ENCODE results near the gene NEK2. TPM values are rescaled to one million over a fixed set of nuclear protein-coding genes. Genes with fewer than 3 reads are reported as not detected.
"Not testable (repeated sequence)": the region's sequence is repeated elsewhere in the genome, so short reads cannot be mapped to it uniquely, and the experiment has no call there.

The NEK2 gene
- 10 to 100 TPM in 2 of 4 donors, 1 to 10 TPM in 2; 1.8 to 20.4 (median 8.6) TPM for polyA plus RNA-seq
- long read RNA-seq, donor 1 = 0 reads
- long read RNA-seq, donor 2 = 0 reads
- long read RNA-seq, donor 3 = 0 reads
- long read RNA-seq, donor 4 = 0 reads
- long read RNA-seq, donor 5, partial matches to known transcripts = 0 of 1 reads
- long read RNA-seq, donor 5, other reads (novel, unspliced or antisense) = 0 of 1 reads
- long read RNA-seq, donor 6, partial matches to known transcripts = 0 of 2 reads
- long read RNA-seq, donor 6, other reads (novel, unspliced or antisense) = 0 of 2 reads
- long read RNA-seq, donor 7 = 0 reads
- long read RNA-seq, donor 8 = 0 reads
- long read RNA-seq, donor 9 = 0 reads
- long read RNA-seq, donor 10 = 0 reads

DNA sequence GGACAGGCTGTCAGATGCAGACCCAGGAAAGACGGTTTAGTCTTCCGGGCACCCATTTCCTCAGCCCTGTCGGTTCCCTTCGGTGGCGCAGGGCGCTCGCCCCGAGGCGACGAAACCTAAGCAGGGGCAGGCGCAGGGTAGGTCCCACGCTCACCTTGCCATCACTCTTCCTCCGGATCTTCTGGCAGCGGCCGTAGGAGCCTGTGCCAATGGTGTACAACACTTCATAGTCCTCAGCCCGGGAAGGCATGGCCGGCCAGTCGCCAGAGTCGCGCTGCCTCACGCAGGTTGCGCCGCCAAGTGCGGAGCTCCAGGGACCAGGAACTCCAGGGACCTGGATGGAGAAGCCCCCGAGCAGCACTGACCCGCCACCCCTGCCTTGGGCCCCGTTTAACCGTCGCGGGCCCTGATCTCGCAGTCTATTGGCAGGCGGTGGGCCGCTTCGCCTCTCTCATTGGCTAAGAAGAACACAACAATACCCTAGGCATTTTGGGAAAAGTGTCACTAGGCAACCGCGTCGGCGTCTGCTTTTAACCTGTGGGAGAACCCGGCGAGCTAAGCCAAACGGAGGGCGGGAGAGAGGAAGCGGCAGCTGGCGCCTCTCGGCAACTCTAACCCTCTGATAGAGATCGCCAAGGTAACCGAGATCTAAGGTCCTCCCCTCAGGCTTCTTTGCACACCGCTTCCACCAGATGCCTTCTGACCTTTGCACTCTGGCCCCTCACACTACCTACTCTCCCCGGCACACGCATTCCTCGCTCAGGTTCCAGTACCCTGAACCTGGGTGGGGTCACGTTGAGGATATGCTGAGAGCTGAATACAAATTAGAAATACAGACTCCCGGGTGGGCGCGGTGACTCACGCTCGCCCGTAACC is at the start of gene NEK2:
NEK2 (minus strand) TSS at position 392 of the 876 bp plus-strand sequence; CDS start at position 250, 142 bp downstream.
- Histone ChIP-seq H3K4me1 (ENCODE audit: control insufficient read depth in 3 of 3, insufficient read depth in 2 of 3, low read depth in 1 of 3, low read length in 2 of 3) (peaks cover 0 to 8% (median 0%) of the 10 kb centered on the region in 3 donors), H3K9me3 (ENCODE audit: control insufficient read depth in 2 of 2, insufficient read depth in 1 of 2, low read depth in 1 of 2, low read length in 1 of 2) (no peaks in the 10 kb centered on the region), H3K36me3 (ENCODE audit: control insufficient read depth in 3 of 3, insufficient read depth in 2 of 3, low read depth in 1 of 3, low read length in 3 of 3) (no peaks in the 10 kb centered on the region), H3K27me3 (ENCODE audit: control insufficient read depth in 3 of 3, insufficient read depth in 3 of 3, low read length in 3 of 3) (no peaks in the 10 kb centered on the region), H3K27ac (ENCODE audit: low read depth in 1 of 3, low read length in 2 of 3) (peak within 1 kb of the TSS in 2 of 3 donors; percentile 37 to 47), H3K4me3 (ENCODE audit: low read depth in 1 of 3, low read length in 3 of 3) (peak within 1 kb of the TSS; percentile 29 to 63 (median 55))
- WGBS, 3 donors = 0 to 1% (median 1%) methylated on average over 56 to 58 of the region's 58 CpGs
- DNase-seq = peak; percentile 97 to 99
- FAIRE-seq = no peak

DNA sequence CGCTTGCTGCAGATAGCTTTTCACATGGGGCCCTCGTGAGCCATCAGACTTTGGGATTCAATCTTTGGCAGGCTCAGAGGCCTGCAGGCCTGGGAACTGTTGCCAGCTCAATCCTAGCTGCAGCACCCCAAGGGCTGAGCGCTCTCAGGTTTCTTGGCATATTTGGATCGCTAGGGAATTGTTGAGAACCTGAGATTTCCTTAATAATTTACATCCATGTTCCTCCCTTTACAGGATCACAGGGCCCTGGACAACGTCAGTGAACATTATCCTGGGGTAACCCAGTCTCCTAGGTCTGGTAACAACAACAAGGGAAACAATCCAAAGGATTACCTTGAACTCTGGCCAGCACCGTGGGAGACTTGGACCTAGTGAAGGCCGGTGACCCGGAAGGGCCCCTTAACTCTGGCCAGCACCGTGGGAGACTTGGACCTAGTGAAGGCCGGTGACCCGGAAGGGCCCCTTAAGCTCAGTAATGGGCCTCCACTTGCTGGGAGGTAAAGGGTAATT is 49.3 kb upstream of the NEK2 start:
- no peaks in the 10 kb centered on the region for H3K4me1 ChIP-seq (ENCODE audit: control insufficient read depth in 3 of 3, insufficient read depth in 2 of 3, low read depth in 1 of 3, low read length in 2 of 3)
- H3K27me3 ChIP-seq (ENCODE audit: control insufficient read depth in 3 of 3, insufficient read depth in 3 of 3, low read length in 3 of 3) = no peaks in the 10 kb centered on the region
- no peak overlapping the region for H3K27ac ChIP-seq (ENCODE audit: low read depth in 1 of 3, low read length in 2 of 3)
- no peaks in the 10 kb centered on the region for H3K9me3 ChIP-seq (ENCODE audit: control insufficient read depth in 2 of 2, insufficient read depth in 1 of 2, low read depth in 1 of 2, low read length in 1 of 2)
- H3K4me3 ChIP-seq (ENCODE audit: low read depth in 1 of 3, low read length in 3 of 3) = no peak overlapping the region
- FAIRE-seq (no peak), DNase-seq (no peak)
- H3K36me3 ChIP-seq (ENCODE audit: control insufficient read depth in 3 of 3, insufficient read depth in 2 of 3, low read depth in 1 of 3, low read length in 3 of 3) = no peaks in the 10 kb centered on the region
- 65 to 80% (median 70%) methylated on average over 11 of the region's 11 CpGs for WGBS, 3 donors

DNA sequence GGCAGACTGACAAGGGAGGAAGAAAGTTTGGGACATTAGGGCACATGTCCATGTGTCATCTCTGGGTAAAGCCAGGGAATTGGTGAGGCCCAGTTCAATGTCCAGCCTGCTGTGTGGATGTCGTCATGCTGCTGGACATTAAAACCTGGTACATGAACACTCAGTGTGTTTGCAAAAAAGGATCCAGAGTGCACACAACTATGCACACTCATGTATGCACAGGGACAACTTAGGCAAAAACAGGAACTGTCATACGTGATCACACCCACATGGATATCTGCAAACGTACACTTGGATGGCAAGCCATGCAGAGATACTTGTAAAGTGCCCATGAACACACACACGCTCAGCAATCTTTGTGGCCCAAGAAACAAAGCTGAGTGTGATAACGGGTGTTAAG is 47.9 kb upstream of the NEK2 start:
- Histone ChIP-seq H3K9me3 (ENCODE audit: control insufficient read depth in 2 of 2, insufficient read depth in 1 of 2, low read depth in 1 of 2, low read length in 1 of 2) (no peaks in the 10 kb centered on the region), H3K27me3 (ENCODE audit: control insufficient read depth in 3 of 3, insufficient read depth in 3 of 3, low read length in 3 of 3) (no peaks in the 10 kb centered on the region), H3K4me3 (ENCODE audit: low read depth in 1 of 3, low read length in 3 of 3) (no peak overlapping the region), H3K36me3 (ENCODE audit: control insufficient read depth in 3 of 3, insufficient read depth in 2 of 3, low read depth in 1 of 3, low read length in 3 of 3) (no peaks in the 10 kb centered on the region), H3K4me1 (ENCODE audit: control insufficient read depth in 3 of 3, insufficient read depth in 2 of 3, low read depth in 1 of 3, low read length in 2 of 3) (no peaks in the 10 kb centered on the region), H3K27ac (ENCODE audit: low read depth in 1 of 3, low read length in 2 of 3) (no peak overlapping the region)
- WGBS, 3 donors = 86 to 87% (median 87%) methylated on average over 5 of the region's 5 CpGs
- FAIRE-seq (no peak), DNase-seq (no peak)

DNA sequence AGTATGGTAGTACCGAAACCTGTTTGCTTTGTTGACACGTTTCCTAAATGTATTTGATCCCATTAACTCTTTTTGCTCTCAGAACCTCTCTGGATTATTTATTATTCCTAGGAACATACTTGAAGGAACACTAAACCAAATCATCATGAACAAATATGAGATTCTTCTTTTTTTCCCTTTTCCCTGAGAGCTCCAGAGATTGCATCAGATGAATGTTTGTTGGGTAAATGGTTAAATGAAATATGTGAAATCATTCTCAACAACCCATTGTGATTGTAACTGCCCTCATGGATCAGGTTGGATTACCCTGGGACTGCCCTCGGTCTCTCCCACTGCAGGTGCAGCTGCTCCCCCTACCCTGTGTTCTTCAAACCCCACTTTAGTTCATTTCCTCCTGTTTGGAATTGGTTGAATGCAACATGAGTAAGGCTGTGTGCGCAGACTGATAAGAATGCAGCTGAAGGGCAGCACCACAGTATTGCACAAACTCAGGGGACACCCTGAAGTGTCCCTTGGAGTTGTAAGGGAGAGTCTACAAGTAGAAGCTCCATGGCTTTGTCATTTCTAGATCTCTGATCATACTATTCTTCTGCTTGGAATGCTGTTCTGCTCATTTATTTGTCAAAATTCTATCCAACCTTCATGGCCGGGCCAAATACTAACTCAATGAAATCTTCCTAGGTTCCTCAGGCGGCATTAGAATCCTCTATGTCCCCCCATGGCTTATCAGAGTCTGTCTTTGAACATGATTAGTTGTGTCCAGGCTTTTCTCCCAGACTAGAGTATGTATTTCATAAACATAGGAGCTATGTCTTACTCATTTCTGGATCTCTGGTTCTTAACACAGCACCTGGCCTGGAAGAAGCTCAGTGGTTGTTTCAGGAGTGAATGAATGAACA is 47.1 kb upstream of the NEK2 start:
- no peaks in the 10 kb centered on the region for H3K9me3 ChIP-seq (ENCODE audit: control insufficient read depth in 2 of 2, insufficient read depth in 1 of 2, low read depth in 1 of 2, low read length in 1 of 2)
- H3K27me3 ChIP-seq (ENCODE audit: control insufficient read depth in 3 of 3, insufficient read depth in 3 of 3, low read length in 3 of 3) = no peaks in the 10 kb centered on the region
- H3K4me3 ChIP-seq (ENCODE audit: low read depth in 1 of 3, low read length in 3 of 3) = no peak overlapping the region
- H3K4me1 ChIP-seq (ENCODE audit: control insufficient read depth in 3 of 3, insufficient read depth in 2 of 3, low read depth in 1 of 3, low read length in 2 of 3) = no peaks in the 10 kb centered on the region
- H3K27ac ChIP-seq (ENCODE audit: low read depth in 1 of 3, low read length in 2 of 3) = no peak overlapping the region
- DNase-seq (peak in 1 of 2 donors; percentile 24), FAIRE-seq (no peak)
- H3K36me3 ChIP-seq (ENCODE audit: control insufficient read depth in 3 of 3, insufficient read depth in 2 of 3, low read depth in 1 of 3, low read length in 3 of 3) = no peaks in the 10 kb centered on the region
- 87 to 90% (median 89%) methylated on average over 6 of the region's 6 CpGs for WGBS, 3 donors

DNA sequence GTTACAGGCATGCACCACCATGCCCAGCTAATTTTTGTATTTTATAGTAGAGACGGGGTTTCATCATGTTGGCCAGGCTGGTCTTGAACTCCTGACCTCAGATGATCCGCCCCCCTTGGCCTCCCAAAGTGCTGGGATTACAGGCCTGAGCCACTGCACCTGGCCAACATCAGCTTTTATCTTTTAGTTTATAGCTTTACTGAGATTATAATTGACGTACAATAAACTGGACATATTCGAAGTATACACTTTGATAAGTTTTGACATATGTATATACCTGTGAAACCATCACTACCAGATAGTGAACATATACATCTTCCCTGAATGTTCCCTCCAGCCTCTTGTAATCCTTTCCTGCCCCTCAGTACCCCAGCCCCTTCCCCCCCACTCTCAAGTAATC is 41.1 kb upstream of the NEK2 start:
- H3K4me1 ChIP-seq (ENCODE audit: control insufficient read depth in 3 of 3, insufficient read depth in 2 of 3, low read depth in 1 of 3, low read length in 2 of 3); DNase-seq; H3K27me3 ChIP-seq (ENCODE audit: control insufficient read depth in 3 of 3, insufficient read depth in 3 of 3, low read length in 3 of 3); FAIRE-seq; H3K4me3 ChIP-seq (ENCODE audit: low read depth in 1 of 3, low read length in 3 of 3); H3K36me3 ChIP-seq (ENCODE audit: control insufficient read depth in 3 of 3, insufficient read depth in 2 of 3, low read depth in 1 of 3, low read length in 3 of 3); H3K9me3 ChIP-seq (ENCODE audit: control insufficient read depth in 2 of 2, insufficient read depth in 1 of 2, low read depth in 1 of 2, low read length in 1 of 2); H3K27ac ChIP-seq (ENCODE audit: low read depth in 1 of 3, low read length in 2 of 3): not testable (repeated sequence)
- 15 to 63% (median 45%) methylated on average over 4 of the region's 4 CpGs for WGBS, 3 donors

DNA sequence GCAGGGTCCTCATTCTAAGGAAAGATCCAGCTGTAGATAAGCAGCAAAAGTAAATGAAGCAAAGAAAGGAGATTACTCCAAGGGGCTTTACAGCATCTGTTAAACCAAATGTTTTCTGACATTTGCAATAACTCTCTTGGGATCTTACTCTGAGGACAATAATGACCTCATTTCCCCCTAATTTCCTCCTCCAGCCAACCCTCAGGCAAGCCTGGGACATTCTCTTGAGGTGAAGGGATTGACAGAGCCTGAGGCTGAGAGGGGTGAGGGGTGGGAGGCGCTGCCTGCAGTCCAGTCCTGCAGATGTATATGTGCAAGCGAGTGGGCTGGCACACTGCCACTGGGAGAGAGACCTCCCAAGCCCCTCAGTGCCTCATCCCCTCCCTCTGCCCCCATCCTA is 40.5 kb upstream of the NEK2 start:
- WGBS, 3 donors = 58 to 86% (median 84%) methylated on average over 2 of the region's 2 CpGs
- FAIRE-seq (no peak), DNase-seq (no peak)
- no peak overlapping the region for H3K4me3 ChIP-seq (ENCODE audit: low read depth in 1 of 3, low read length in 3 of 3)
- H3K27ac ChIP-seq (ENCODE audit: low read depth in 1 of 3, low read length in 2 of 3) = no peak overlapping the region
- H3K4me1 ChIP-seq (ENCODE audit: control insufficient read depth in 3 of 3, insufficient read depth in 2 of 3, low read depth in 1 of 3, low read length in 2 of 3) = no peaks in the 10 kb centered on the region
- H3K36me3 ChIP-seq (ENCODE audit: control insufficient read depth in 3 of 3, insufficient read depth in 2 of 3, low read depth in 1 of 3, low read length in 3 of 3) = no peaks in the 10 kb centered on the region
- no peaks in the 10 kb centered on the region for H3K27me3 ChIP-seq (ENCODE audit: control insufficient read depth in 3 of 3, insufficient read depth in 3 of 3, low read length in 3 of 3)
- H3K9me3 ChIP-seq (ENCODE audit: control insufficient read depth in 2 of 2, insufficient read depth in 1 of 2, low read depth in 1 of 2, low read length in 1 of 2) = no peaks in the 10 kb centered on the region

DNA sequence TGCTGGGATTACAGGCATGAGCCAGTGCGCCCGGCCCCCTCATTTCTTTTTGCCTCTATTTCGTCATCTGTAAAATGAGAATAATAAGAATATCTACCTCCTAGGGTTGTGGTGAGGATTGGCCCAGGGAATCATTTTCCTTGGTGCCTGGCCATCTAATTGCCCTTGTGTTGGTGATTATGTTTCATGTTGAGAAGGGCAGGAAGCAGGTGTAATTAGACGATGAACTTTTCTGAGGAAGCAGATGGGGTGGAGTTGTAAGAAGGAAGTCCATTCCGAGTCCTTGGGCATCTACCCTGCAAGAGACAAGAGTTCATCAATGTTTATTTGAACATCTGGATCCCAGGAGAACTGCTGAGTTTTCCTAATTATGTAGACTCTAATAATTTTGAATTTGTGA is 38.7 kb upstream of the NEK2 start:
- peak in 1 of 2 donors; percentile 47 for DNase-seq
- Histone ChIP-seq H3K36me3 (ENCODE audit: control insufficient read depth in 3 of 3, insufficient read depth in 2 of 3, low read depth in 1 of 3, low read length in 3 of 3) (no peaks in the 10 kb centered on the region), H3K4me1 (ENCODE audit: control insufficient read depth in 3 of 3, insufficient read depth in 2 of 3, low read depth in 1 of 3, low read length in 2 of 3) (no peaks in the 10 kb centered on the region), H3K27ac (ENCODE audit: low read depth in 1 of 3, low read length in 2 of 3) (no peak overlapping the region), H3K9me3 (ENCODE audit: control insufficient read depth in 2 of 2, insufficient read depth in 1 of 2, low read depth in 1 of 2, low read length in 1 of 2) (no peaks in the 10 kb centered on the region), H3K27me3 (ENCODE audit: control insufficient read depth in 3 of 3, insufficient read depth in 3 of 3, low read length in 3 of 3) (no peaks in the 10 kb centered on the region), H3K4me3 (ENCODE audit: low read depth in 1 of 3, low read length in 3 of 3) (no peak overlapping the region)
- WGBS, 3 donors = 61 to 70% (median 70%) methylated on average over 5 of the region's 5 CpGs
- FAIRE-seq = no peak

DNA sequence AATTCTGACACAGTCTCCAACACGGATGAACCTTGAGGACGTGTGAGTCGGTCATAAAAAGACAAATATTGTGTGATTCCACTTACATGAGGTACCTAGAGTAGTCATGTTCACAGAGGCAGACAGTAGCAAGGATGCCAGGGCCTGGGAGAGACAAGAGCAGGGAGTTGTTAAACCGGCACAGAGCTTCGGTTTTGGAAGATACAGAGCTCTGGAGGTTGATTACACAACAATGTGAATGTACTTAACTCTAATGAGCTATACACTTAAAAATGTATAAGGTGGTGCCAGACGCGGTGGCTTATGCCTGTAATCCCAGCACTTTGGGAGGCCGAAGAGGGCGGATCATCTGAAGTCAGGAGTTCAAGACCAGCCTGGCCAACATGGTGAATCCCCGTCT is 37.8 kb upstream of the NEK2 start:
- Histone ChIP-seq H3K4me3 (ENCODE audit: low read depth in 1 of 3, low read length in 3 of 3) (no peak overlapping the region), H3K27ac (ENCODE audit: low read depth in 1 of 3, low read length in 2 of 3) (no peak overlapping the region), H3K36me3 (ENCODE audit: control insufficient read depth in 3 of 3, insufficient read depth in 2 of 3, low read depth in 1 of 3, low read length in 3 of 3) (no peaks in the 10 kb centered on the region), H3K27me3 (ENCODE audit: control insufficient read depth in 3 of 3, insufficient read depth in 3 of 3, low read length in 3 of 3) (no peaks in the 10 kb centered on the region), H3K9me3 (ENCODE audit: control insufficient read depth in 2 of 2, insufficient read depth in 1 of 2, low read depth in 1 of 2, low read length in 1 of 2) (no peaks in the 10 kb centered on the region), H3K4me1 (ENCODE audit: control insufficient read depth in 3 of 3, insufficient read depth in 2 of 3, low read depth in 1 of 3, low read length in 2 of 3) (no peaks in the 10 kb centered on the region)
- DNase-seq (no peak), FAIRE-seq (no peak)
- WGBS, 3 donors = 90 to 92% (median 90%) methylated on average over 10 of the region's 10 CpGs

Measured in small intestine (tissue), 16 donors.